SK-N-SH (cell line): Measurements from ENCODE around the gene FUT4.

Experiments used
- CHD2 ChIP-seq: fragments of 150-350 bp; IDR thresholded peaks from 2 replicates; pipeline ENCODE4 v1.6.1; 2018; ENCODE audit warnings: low read length; ENCODE audit not compliant: partially characterized antibody
- CTCF ChIP-seq: fragments of 200-600 bp; sonication (generic); IDR thresholded peaks from 2 replicates; pipeline ENCODE4 v1.6.1; 2017; ENCODE audit warnings: antibody characterized with exemption, mild to moderate bottlenecking, moderate library complexity
- EP300 ChIP-seq, 2 experiments: IDR thresholded peaks; 2 replicates each; pipeline versions ENCODE4 v1.4.0 to v1.6.1; 2012; ENCODE audit warnings: borderline replicate concordance in 1 of 2, low read depth in 1 of 2, low read length in 1 of 2
- EZH2phosphoT487 ChIP-seq: fragments of 200-600 bp; sonication (generic); IDR thresholded peaks from 2 replicates; pipeline ENCODE4 v1.6.1; 2017; ENCODE audit warnings: low read depth, mixed run types, mild to moderate bottlenecking, antibody characterized with exemption, moderate library complexity, borderline replicate concordance
- GABPA ChIP-seq: IDR thresholded peaks from 2 replicates; pipeline ENCODE4 v1.4.0; 2012; ENCODE audit warnings: low read depth, mild to moderate bottlenecking
- GATA2 ChIP-seq: sonication (generic); formaldehyde crosslinking; IDR thresholded peaks from 2 replicates; pipeline ENCODE4 v1.5.0; 2020; ENCODE audit warnings: mild to moderate bottlenecking, missing genetic modification reagents
- MAX ChIP-seq: IDR thresholded peaks from 2 replicates; pipeline ENCODE4 v1.4.0; 2012; ENCODE audit warnings: low read depth
- MEF2A ChIP-seq: IDR thresholded peaks from 2 replicates; pipeline ENCODE4 v1.4.0; 2012; ENCODE audit warnings: low read depth, borderline replicate concordance
- NFIC ChIP-seq: IDR thresholded peaks from 2 replicates; pipeline ENCODE4 v1.4.0; 2012; ENCODE audit warnings: borderline replicate concordance
- POLR2AphosphoS5 ChIP-seq: IDR thresholded peaks from 2 replicates; pipeline ENCODE4 v1.6.1; 2012; ENCODE audit warnings: low read depth, low read length
- SMC3 ChIP-seq: IDR thresholded peaks from 2 replicates; pipeline ENCODE4 v1.6.1; 2012; ENCODE audit warnings: low read depth, low read length, improper control_type of control experiment
- TEAD4 ChIP-seq: IDR thresholded peaks from 2 replicates; pipeline ENCODE4 v1.4.0; 2012; ENCODE audit warnings: mild to moderate bottlenecking, borderline replicate concordance; ENCODE audit not compliant: insufficient read depth
- USF1 ChIP-seq: IDR thresholded peaks from 2 replicates; pipeline ENCODE4 v1.4.0; 2012; ENCODE audit warnings: low read depth, borderline replicate concordance
- USF2 ChIP-seq: fragments of 150-350 bp; IDR thresholded peaks from 2 replicates; pipeline ENCODE4 v1.6.1; 2017; ENCODE audit warnings: antibody characterized with exemption, low read length, low read depth, borderline replicate concordance

GRCh38 chr11:94511932-94512781 is 31.6 kb upstream of the FUT4 start, which contains the start of gene C11orf97:
- TF ChIP-seq EZH2phosphoT487 (no peak), GABPA (no peak), USF1 (no peak), CTCF (no peak), USF2 (no peak), GATA2 (no peak), MEF2A (no peak), MAX (no peak), POLR2AphosphoS5 (no peak), NFIC (no peak), TEAD4 (no peak), SMC3 (no peak), EP300 (IDR thresholded peaks at IDR 0.05; ENCODE audit: borderline replicate concordance in 1 of 2, low read depth in 1 of 2, low read length in 1 of 2) (no peak), CHD2 (peak; percentile 44)
